Stimulated activated CD8-positive, alpha-beta memory T cell treated with anti-CD3 and anti-CD28 coated beads, Interleukin-15, amount 100 ng/mL, for 24 hours (primary cell): ENCODE results near the gene TPP1.

Experiments
- DNase-seq: peaks from one replicate; pipeline ENCODE4 v3.0.0-alpha.2; 2020; ENCODE audit warnings: low read depth

The TPP1 gene

GRCh38 chr11:6587360-6587953 lies 31.8 kb downstream of the TPP1 start:
- no peak for DNase-seq

DNA sequence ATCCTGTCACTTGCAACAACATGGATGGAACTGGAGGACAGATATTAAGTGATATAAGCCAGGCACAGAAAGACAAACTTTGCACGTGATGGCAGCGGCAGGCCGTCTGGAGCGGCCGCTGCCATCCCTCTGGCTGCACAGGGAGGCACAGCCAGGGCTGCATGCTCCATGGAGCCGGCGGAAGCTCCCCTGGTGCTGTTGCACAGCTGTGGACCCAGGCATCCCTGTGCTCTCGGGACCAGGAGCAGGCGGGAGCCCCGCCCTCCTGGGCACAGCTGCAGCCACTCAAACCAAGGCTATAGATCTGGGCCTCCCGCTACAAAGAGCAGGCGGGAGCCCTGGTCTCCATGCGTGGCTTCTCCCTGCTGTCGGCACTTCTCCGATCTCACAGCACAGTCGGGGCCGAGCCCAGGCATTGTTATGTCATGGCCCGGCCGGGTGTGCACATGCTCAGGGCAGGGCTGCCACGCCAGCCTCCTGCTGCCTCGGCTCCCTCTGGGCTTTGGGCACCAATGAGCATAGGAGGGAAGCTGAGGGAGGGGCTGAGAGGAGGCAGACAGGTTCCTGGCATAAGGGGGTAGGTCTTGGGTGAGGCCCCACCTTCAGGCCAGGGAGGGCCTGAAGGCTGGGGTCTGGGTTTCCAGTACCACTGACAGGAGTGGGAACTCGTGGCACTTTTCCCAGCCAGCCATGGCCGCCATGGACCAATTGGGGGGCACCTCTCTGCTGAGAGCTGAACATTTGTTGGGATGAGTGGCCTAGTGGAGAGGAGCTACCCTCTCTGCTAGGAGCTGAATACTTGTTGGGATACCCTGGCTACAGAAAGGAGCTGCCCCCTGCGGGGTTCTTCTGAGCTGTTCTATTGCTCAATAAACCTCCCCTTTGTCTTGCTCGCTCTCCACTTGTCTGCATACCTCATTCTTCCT lies 32.5 kb downstream of the TPP1 start:
- no peak for DNase-seq

DNA sequence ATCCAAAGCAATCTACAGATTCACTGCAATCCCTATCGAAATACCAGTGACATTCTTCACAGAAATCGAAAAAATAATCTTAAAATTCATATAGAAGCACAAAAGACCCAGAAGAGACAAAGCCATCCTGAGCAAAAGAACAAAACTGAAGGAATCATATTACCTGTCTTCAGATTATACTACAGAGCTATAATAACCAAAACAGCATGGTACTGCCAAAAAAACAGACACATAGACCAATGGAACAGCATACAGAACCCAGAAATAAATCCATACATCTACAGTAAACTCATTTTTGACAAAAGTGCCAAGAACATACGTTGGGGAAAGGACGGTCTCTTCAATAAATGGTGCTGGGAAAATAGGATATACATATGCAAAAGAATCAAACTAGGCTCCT lies 34.7 kb downstream of the TPP1 start:
- no peak for DNase-seq

DNA sequence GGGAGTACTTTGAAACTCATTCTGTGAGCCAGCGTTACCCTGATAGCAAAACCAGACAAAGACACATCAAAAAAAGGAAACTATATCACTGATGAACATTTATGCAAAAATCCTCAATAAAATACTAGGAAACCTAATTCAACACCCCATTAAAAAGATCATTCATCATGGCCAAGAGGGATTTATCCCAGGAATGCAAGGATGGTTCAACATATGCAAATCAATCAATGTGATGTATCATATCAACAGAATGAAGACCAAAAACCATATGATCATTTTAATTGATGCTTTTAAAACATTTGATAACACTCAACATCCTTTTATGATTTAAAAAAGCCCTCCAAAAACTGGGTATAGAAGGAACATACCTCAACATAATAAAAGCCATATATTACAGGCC lies 35.6 kb downstream of the TPP1 start:
- no peak for DNase-seq

DNA sequence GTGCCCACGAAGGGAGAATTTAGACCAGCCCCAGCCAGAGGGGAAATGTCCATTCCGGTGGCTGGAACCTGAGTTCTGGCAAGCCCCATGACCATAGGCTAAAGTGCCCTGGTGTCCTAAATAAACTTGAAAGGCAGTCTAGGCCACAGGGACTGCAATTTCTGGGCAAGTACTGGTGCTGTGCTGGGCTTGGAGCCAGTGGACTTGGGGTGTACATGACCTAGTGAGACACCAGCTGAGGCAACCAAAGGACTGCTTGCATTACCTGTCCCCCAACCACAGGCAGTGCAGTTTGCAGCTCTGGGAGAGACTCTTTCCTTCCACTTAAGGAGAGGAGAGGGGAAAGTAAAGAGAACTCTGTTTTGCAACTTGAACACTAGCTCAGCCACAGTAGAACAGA lies 39.5 kb downstream of the TPP1 start:
- DNase-seq, result no peak

DNA sequence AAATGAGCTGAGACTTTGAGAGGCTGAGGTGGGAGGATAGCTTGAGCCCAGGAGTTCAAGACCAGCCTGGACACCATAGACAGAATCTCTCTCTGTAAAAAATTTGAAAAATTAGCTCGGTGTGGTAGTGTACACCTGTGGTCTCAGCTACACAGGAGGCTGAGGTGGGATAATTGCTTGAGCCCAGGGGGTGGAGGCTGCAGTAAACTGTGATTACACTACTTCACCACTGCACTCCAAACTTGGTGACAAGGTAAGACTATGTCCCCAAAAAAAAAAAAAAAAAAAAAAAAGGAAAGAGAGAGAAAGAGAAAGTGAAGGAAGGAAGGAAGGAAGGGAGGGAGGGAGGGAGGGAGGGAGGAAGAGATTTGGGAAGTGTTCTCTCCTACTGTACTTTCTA lies 41.1 kb downstream of the TPP1 start:
- no peak for DNase-seq

GRCh38 chr11:6576471-6577373 lies 42.5 kb downstream of the TPP1 start:
- no peak for DNase-seq

DNA sequence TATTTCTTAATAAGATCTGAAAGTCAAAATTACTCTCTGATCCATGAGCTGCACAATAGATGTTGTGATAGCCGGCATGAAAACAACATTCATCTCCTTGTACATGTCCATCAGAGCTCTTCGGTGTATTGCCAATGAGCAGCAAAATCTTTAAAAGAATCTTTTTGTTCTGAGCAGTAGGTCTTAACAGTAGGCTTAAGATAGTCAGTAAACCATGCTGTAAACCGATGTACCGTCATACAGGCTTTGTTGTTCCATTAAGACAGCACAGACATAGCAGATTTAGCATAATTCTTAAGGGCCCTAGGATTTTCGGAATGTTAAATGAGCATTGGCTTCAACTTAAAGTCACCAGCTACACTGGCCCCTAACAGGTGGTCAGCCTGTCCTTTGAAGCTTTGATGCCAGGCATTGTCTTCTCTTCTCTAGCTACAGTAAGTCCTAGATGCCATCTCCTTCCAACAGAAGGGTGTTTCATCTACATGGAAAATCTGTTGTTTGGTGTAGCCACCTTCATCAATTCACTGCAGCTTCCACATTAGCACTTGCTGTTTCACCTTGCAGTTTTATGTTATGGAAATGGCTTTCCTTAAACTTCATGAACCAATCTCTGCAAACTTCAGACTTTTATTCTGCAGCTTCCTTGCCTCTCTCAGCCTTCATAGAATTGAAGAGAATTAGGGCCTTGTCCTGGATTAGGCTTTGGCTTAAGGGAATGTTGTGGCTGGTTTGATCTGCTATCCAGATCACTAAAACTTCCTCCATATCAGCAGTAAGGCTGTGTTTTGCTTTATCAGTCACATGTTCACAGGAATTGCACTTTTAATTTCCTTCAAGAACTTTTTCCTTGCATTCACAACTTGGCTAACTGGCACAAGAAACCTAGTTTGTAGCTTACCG lies 44.2 kb downstream of the TPP1 start:
- no peak for DNase-seq

DNA sequence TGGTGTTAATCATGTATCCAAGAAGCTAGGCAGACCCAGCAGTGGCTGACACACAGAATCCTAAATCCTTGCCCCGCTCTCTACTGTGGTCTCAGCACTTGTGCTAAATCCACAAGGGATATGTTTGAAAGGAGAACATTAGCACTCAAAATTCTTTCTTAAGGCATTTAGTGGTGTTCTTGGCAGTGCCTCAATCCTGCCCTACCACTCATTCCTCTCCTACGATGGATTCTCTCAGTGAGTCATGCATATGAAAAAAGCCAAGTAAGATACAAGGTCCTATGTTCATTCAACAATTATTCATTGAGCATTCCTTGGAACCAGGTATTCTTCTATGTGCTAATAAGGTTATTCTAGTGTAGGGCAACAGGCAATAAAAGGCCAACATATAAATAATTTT lies 47.0 kb downstream of the TPP1 start:
- no peak for DNase-seq

GRCh38 chr11:6571434-6572008 lies 47.7 kb downstream of the TPP1 start:
- no peak for DNase-seq

GRCh38 chr11:6570691-6571427 lies 48.4 kb downstream of the TPP1 start:
- DNase-seq, result no peak

GRCh38 chr11:6569706-6570105 lies 49.5 kb downstream of the TPP1 start:
- no peak for DNase-seq

DNA sequence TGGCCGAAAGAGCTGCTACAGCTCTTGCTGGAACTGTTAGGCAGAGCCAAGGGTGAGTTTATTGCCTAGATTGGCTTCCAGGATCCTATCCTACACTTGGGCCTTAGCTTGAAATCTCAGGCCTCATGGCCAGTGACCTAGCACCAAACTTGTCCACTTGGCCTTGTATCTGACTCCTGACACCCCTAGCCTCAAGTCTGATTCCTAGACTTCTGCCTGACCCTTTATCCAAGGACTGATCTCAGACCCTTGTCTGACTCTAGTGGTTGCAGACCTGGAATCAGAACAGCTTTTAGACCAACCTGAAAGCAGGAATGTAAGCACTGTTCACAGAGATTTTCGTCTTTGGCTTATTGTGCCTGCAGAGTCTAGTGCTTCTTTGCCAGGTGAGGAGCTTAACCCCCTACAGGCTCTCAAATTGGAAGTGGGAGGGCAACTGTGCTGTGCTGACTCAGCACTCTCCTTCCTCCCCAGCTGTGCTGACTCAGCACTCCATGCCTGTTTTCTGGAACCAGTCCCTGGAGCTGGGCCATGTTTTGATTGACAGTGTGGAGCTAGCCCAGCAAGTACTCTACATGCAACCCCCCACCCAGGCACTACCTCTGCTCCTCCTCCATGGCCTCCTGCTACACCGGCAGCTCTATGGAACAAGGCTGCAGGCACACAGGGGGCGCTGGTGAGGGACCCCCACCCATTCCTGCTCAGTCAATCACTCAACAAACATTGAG lies 50.9 kb downstream of the TPP1 start:
- DNase-seq, result no peak

- no peak for DNase-seq
These were observed 51.9 kb downstream of the TPP1 start for GRCh38 chr11:6567371-6567745.

DNA sequence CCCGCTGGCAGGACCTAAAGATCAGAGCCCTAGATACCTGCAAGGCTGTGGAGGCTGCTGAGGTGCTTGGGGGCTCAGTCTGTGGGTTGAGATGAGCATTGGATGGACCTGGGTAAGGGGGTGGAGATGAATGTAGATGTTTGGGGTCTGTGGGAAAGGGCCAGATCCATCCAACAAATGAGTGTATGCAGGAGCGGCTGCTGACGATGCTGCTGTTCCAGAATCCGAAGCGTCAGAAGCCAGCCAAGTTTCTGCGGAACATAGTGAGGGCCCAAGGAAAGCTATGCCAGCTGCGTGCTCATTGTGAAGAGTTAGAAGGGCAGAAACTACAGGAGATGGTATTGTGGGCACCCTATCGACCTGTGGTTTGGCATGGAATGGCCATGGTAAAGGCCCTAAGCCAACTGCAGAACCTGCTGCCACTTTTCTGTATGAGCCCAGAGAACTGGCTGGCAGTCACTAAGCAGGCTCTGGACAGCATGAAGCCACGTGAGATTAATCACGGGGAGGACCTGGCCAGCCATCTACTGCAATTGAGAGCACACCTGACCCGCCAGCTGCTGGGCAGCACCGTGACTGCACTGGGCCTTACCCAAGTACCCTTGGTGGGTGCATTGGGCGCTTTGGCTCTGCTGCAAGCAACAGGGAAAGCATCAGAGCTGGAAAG lies 52.4 kb downstream of the TPP1 start:
- DNase-seq, result no peak

- DNase-seq, result no peak
These were observed 53.1 kb downstream of the TPP1 start for GRCh38 chr11:6565988-6566703.

- no peak for DNase-seq
These were observed 53.9 kb downstream of the TPP1 start for GRCh38 chr11:6565325-6565724.

- no peak for DNase-seq
These were observed 55.6 kb downstream of the TPP1 start for GRCh38 chr11:6563667-6564066.
